ENCODE data around the gene IGF1R. TPM values are rescaled to one million over a fixed set of nuclear protein-coding genes. Genes with fewer than 3 reads are reported as not detected.

IGF1R gene
- total RNA-seq, 2 donors from 2014 or later: 115 to 119 TPM

DNA sequence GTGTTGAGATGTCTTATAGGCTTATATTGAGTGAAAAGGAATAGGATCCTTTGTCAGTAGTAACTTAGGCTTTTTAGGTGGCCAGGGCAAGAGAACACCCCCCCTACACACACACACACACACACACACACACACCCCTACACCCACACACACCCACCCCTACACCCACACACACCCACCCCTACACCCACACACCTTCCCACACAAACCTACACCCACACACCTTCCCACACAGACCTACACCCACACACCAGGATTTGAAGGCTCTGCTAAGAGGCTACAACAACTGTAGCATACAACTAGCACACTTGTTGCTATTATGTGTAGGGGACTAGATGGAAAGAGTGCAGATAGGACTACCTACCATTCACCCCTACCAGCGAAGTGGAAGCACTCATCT lies 186.6 kb downstream of the IGF1R start:
- no peak overlapping the region for H3K27ac ChIP-seq (ENCODE audit: low read depth, low read length)
- H3K36me3 Mint-ChIP-seq (ENCODE audit: low read depth): peaks cover 48% of the 10 kb centered on the region

DNA sequence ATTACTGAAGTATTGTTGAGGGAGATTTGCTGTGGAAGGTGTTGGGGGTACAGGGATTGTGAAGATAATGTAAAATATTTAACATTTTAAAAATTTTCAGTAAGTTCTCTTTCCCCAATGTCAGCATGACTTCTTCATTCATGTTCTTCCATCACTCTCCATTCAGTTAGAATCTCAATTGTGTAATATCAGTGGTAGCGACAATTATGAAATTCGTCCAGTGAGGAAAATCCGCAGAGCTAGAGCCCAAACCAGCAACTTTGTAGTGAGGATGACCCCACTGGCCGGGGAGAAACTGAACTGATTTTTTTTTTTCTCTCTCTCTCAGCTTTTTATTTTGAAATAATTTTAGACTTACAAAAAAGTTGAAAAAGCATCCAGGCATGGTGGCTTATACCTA lies 187.5 kb downstream of the IGF1R start:
- H3K27ac ChIP-seq (ENCODE audit: low read depth, low read length): no peak overlapping the region
- no peak overlapping the region for H3K9ac ChIP-seq (ENCODE audit: extremely low read depth, low read length, poor library complexity, severe bottlenecking)
- no peak overlapping the region for H3K4me3 ChIP-seq (ENCODE audit: low read length)
- DNase-seq: no peak
- H3K4me1 ChIP-seq (ENCODE audit: control insufficient read depth, insufficient read depth, low read length): peaks cover 2% of the 10 kb centered on the region
- H3K9me3 ChIP-seq (ENCODE audit: control insufficient read depth, low read length): peaks cover 20% of the 10 kb centered on the region
- H3K36me3 ChIP-seq (ENCODE audit: control insufficient read depth, insufficient read depth, low read length): peaks cover 19% of the 10 kb centered on the region
- Mint-ChIP-seq H3K9me3 (peaks cover 17% of the 10 kb centered on the region), H3K27ac (peak overlapping the region; percentile 42), H3K27me3 (ENCODE audit: insufficient read depth) (no peaks in the 10 kb centered on the region), H3K4me3 (no peak overlapping the region), H3K4me1 (peaks cover 20% of the 10 kb centered on the region), H3K36me3 (ENCODE audit: low read depth) (peaks cover 42% of the 10 kb centered on the region)
- no peaks in the 10 kb centered on the region for H3K27me3 ChIP-seq (ENCODE audit: control insufficient read depth, insufficient read depth, low read length, poor library complexity, severe bottlenecking)
- TF ChIP-seq, protein P1, sequence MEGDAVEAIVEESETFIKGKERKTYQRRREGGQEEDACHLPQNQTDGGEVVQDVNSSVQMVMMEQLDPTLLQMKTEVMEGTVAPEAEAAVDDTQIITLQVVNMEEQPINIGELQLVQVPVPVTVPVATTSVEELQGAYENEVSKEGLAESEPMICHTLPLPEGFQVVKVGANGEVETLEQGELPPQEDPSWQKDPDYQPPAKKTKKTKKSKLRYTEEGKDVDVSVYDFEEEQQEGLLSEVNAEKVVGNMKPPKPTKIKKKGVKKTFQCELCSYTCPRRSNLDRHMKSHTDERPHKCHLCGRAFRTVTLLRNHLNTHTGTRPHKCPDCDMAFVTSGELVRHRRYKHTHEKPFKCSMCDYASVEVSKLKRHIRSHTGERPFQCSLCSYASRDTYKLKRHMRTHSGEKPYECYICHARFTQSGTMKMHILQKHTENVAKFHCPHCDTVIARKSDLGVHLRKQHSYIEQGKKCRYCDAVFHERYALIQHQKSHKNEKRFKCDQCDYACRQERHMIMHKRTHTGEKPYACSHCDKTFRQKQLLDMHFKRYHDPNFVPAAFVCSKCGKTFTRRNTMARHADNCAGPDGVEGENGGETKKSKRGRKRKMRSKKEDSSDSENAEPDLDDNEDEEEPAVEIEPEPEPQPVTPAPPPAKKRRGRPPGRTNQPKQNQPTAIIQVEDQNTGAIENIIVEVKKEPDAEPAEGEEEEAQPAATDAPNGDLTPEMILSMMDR (conservative IDR thresholded peaks at IDR 0.05): no peak
- WGBS, 2 experiments (ENCODE audit: insufficient coverage in 1 of 2, insufficient read length in 1 of 2): 94 to 95% methylated on average over 4 of the region's 4 CpGs

More for the DNA sequence above, 186.6 kb downstream of the IGF1R start:
- H3K9me3 ChIP-seq (ENCODE audit: control insufficient read depth, low read length): peaks cover 29% of the 10 kb centered on the region
- H3K9ac ChIP-seq (ENCODE audit: extremely low read depth, low read length, poor library complexity, severe bottlenecking): no peak overlapping the region
- H3K27me3 ChIP-seq (ENCODE audit: control insufficient read depth, insufficient read depth, low read length, poor library complexity, severe bottlenecking): no peaks in the 10 kb centered on the region
- H3K27ac Mint-ChIP-seq: no peak overlapping the region
- no peaks in the 10 kb centered on the region for H3K27me3 Mint-ChIP-seq (ENCODE audit: insufficient read depth)
- peaks cover 26% of the 10 kb centered on the region for H3K9me3 Mint-ChIP-seq
- peak; percentile 33 for DNase-seq
- peak overlapping the region; percentile 20 for H3K4me3 ChIP-seq (ENCODE audit: low read length)
- peaks cover 19% of the 10 kb centered on the region for H3K4me1 Mint-ChIP-seq
- peaks cover 25% of the 10 kb centered on the region for H3K36me3 ChIP-seq (ENCODE audit: control insufficient read depth, insufficient read depth, low read length)
- TF ChIP-seq, protein P1 (conservative IDR thresholded peaks at IDR 0.05): no peak
- no CpG with 5 or more reads among the region's 1 CpG for WGBS, 2 experiments (ENCODE audit: insufficient coverage in 1 of 2, insufficient read length in 1 of 2)
- no peak overlapping the region for H3K4me3 Mint-ChIP-seq
- H3K4me1 ChIP-seq (ENCODE audit: control insufficient read depth, insufficient read depth, low read length): peaks cover 2% of the 10 kb centered on the region

DNA sequence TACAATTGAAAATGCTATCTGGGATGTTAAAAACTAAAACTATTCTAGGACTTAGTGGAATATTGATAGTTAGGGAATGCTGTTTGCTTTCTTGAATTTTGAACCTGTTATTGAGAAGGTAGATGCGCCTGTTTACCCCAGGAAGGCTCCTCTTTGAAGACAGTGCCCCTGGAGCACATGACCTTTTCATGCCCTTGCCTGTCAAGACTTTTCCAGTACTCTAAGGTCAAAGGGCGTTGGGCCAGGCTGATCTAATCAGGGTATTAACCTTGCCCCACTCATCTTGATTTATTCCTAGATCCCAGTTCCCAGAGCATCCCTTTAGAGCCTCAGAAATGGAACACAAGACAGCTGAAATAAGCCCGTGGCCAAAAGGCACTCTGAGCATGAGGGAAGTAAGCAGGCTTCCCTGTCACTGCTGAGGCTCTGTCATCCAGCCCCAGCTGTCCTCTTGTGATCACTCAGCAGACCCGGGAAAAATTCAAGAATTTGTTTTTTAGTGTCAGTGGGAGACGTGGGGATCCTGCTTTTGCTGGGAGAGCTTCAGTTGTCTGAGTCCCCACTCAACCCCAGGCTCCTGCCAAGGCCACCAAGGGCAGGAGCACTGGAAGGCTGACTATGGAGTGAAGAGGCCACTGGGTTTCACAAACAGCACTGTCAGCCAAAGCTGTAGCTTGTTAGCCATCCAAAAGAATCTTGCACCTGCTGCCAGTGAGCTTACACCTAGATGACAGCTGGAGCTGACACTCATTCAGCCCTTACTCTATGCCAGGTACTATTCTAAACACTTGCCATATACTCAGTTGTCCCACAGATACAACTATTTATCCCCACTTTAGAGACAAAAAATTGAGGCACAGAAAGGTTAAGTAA lies 190.3 kb downstream of the IGF1R start:
- Mint-ChIP-seq H3K27ac (no peak overlapping the region), H3K27me3 (ENCODE audit: insufficient read depth) (no peaks in the 10 kb centered on the region)

More for the DNA sequence above, 190.3 kb downstream of the IGF1R start:
- Mint-ChIP-seq H3K4me1 (peaks cover 40% of the 10 kb centered on the region), H3K9me3 (peaks cover 3% of the 10 kb centered on the region), H3K4me3 (no peak overlapping the region), H3K36me3 (ENCODE audit: low read depth) (peaks cover 31% of the 10 kb centered on the region)
- Histone ChIP-seq H3K36me3 (ENCODE audit: control insufficient read depth, insufficient read depth, low read length) (peaks cover 7% of the 10 kb centered on the region), H3K27ac (ENCODE audit: low read depth, low read length) (no peak overlapping the region), H3K4me1 (ENCODE audit: control insufficient read depth, insufficient read depth, low read length) (peaks cover 17% of the 10 kb centered on the region), H3K4me3 (ENCODE audit: low read length) (no peak overlapping the region), H3K27me3 (ENCODE audit: control insufficient read depth, insufficient read depth, low read length, poor library complexity, severe bottlenecking) (no peaks in the 10 kb centered on the region), H3K9me3 (ENCODE audit: control insufficient read depth, low read length) (no peaks in the 10 kb centered on the region), H3K9ac (ENCODE audit: extremely low read depth, low read length, poor library complexity, severe bottlenecking) (no peak overlapping the region)
- WGBS, 2 experiments (ENCODE audit: insufficient coverage in 1 of 2, insufficient read length in 1 of 2): 87% methylated on average over 5 of the region's 5 CpGs
- peak; percentile 38 for DNase-seq
- TF ChIP-seq, protein P1 (conservative IDR thresholded peaks at IDR 0.05): no peak
